ENCODE data around the gene RIMBP2.

- TF ChIP-seq CTCF (IDR thresholded peaks at IDR 0.05) (no peak), ZFX (IDR thresholded peaks at IDR 0.05; ENCODE audit: borderline replicate concordance) (no peak)
Observed at GRCh38 chr12:130374083-130374482, 342.0 kb downstream of the RIMBP2 start.
